ENCODE data around the gene SLC2A13.

SLC2A13 gene

GRCh38 chr12:39993268-39993667 is 112.6 kb downstream of the SLC2A13 start:
- DNase-seq (ENCODE audit: low spot score): no peak

- DNase-seq (ENCODE audit: low spot score): peak; percentile 22
Observed at GRCh38 chr12:39990122-39991101, 115.5 kb downstream of the SLC2A13 start.

DNA sequence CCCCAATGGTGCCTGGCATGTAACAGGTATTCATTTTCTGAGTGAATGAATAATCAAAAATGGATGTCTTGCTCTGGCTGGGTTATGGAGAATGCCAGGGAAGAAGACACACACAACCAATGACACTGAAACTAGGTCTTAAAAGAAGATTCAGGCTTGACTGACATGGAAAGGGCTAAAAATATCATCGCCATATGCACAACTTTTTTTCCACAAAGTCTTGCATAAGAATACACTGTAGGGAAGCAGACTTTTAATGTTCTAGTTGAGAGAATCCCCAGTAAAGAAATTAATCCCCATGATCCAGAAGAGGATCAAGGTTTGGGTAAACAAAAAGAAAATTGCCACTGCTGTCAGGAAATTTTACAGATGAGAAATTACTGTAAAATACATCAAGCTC is 116.4 kb downstream of the SLC2A13 start:
- DNase-seq (ENCODE audit: low spot score): no peak

GRCh38 chr12:39988574-39988973 is 117.3 kb downstream of the SLC2A13 start:
- no peak for DNase-seq (ENCODE audit: low spot score)

DNA sequence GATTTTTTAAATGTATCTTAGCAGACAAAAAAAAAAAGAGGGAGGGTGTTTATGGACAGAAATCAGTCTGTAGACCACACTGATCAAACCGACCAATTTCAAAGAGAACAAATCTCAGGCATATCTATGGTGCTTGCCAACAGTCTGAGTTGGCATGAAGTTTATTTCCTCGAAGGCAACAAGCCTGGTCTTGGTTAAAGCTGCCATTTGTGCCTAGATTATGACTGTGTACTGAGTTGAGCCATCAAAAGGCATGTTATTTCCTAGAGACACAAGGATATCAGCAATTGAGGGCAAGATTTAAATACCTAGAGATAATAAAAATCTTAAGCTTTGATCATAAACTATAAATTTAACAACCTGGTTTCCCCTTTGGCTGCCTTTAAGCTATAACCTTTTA is 119.2 kb downstream of the SLC2A13 start:
- no peak for DNase-seq (ENCODE audit: low spot score)

- no peak for DNase-seq (ENCODE audit: low spot score)
Observed at GRCh38 chr12:39984670-39985069, 121.2 kb downstream of the SLC2A13 start.

- DNase-seq (ENCODE audit: low spot score): no peak
Observed at GRCh38 chr12:39975374-39975918, 130.4 kb downstream of the SLC2A13 start.

GRCh38 chr12:39972119-39972518 is 133.8 kb downstream of the SLC2A13 start:
- DNase-seq (ENCODE audit: low spot score): peak; percentile 1

DNA sequence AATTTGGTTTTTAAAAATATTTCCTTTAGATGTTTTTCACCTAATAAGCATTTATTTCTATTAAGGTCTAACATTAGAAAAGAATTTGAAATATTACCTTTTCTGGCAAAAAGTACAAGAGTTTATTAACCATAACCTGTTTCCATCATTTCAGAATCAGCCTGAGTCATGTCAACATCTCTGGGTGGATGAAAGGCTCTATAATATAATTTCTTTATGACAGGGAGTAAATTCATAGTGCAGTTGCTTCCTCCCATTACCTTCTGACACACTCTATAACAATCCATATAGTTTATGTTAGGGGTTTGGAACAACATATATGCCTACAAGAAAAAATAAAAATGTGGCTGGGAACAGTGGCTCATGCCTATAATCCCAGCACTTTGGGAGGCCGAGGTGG is 134.5 kb downstream of the SLC2A13 start:
- DNase-seq (ENCODE audit: low spot score): no peak

- DNase-seq (ENCODE audit: low spot score): no peak
Observed at GRCh38 chr12:39966721-39967120, 139.2 kb downstream of the SLC2A13 start.

DNA sequence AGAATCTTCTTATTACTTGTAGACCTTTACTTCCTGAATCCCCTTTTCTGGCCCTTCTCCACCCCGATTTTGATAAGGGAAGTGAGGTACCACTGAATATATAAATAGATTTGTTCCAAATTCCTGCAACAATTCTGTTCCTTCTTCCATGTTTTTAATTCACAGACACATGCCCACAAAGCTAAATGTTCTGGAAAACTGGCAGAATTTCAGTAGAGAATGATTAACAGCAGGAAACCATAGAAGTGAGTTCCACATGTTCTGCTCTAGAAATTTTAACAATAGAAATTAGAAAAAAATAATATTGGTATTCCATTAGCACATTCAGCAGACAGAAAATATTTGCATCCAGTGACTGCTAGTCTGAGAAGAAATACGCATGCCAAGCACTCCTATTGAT is 139.6 kb downstream of the SLC2A13 start:
- no peak for DNase-seq (ENCODE audit: low spot score)

- DNase-seq (ENCODE audit: low spot score): no peak
Observed at GRCh38 chr12:39959467-39959866, 146.4 kb downstream of the SLC2A13 start.

GRCh38 chr12:39959031-39959430 is 146.8 kb downstream of the SLC2A13 start:
- DNase-seq (ENCODE audit: low spot score): no peak

- DNase-seq (ENCODE audit: low spot score): no peak
Observed at GRCh38 chr12:39958377-39958776, 147.5 kb downstream of the SLC2A13 start.

- DNase-seq (ENCODE audit: low spot score): no peak
Observed at GRCh38 chr12:39956725-39957124, 149.2 kb downstream of the SLC2A13 start.

GRCh38 chr12:39946361-39947280 is 159.3 kb downstream of the SLC2A13 start:
- DNase-seq (ENCODE audit: low spot score): no peak

GRCh38 chr12:39937119-39937518 is 168.8 kb downstream of the SLC2A13 start:
- no peak for DNase-seq (ENCODE audit: low spot score)

- DNase-seq (ENCODE audit: low spot score): no peak
Observed at GRCh38 chr12:39935839-39936238, 170.0 kb downstream of the SLC2A13 start.

- peak; percentile 31 for DNase-seq (ENCODE audit: low spot score)
Observed at GRCh38 chr12:39935275-39935674, 170.6 kb downstream of the SLC2A13 start.

GRCh38 chr12:39931857-39932256 is 174.0 kb downstream of the SLC2A13 start:
- no peak for DNase-seq (ENCODE audit: low spot score)

- DNase-seq (ENCODE audit: low spot score): no peak
Observed at GRCh38 chr12:39931231-39931630, 174.7 kb downstream of the SLC2A13 start.

DNA sequence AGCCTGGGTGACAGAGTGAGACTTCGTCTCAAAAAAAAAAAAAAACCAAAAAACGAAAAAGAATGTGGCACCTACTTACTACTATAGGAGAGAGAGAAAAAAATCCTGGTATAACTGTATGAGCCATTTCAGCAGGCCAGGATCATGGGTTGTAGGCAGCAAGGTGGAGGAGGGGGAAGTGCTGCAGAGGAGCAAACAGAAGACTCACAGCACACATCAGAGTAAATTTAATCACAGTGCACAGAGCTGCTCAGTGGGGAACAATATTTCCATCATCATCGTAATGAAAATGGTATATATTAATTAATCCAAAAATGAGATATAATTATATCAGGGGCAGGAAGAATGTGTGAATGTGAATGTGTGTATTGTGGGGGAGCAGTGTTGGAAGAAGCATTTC is 175.8 kb downstream of the SLC2A13 start:
- DNase-seq (ENCODE audit: low spot score): no peak

Data from COLO829 (cell line).